Erythroblast (primary cell): Measurements from ENCODE around the gene NRL.

Experiments used
- GATA1 ChIP-seq: IDR thresholded peaks from 2 replicates; pipeline ENCODE4 v1.6.1; 2011; ENCODE audit warnings: low read depth, mild to moderate bottlenecking, control low read depth, low read length, moderate library complexity
- POLR2A ChIP-seq: IDR thresholded peaks from 2 replicates; pipeline ENCODE4 v1.6.1; 2011; ENCODE audit warnings: mild to moderate bottlenecking, low read length

- no peak for TF ChIP-seq POLR2A
- no peak for TF ChIP-seq GATA1
These were observed 48.1 kb downstream of the NRL start for GRCh38 chr14:24066496-24067132.
